Naive thymus-derived CD4-positive, alpha-beta T cell (primary cell): ENCODE measurements around the gene LZTS2. TPM values are rescaled to one million over a fixed set of nuclear protein-coding genes. Genes with fewer than 3 reads are reported as not detected.

Experiments
- ATAC-seq: fragments of 150-1000 bp; cut with Tn5 transposase; 2 replicates; pipeline ENCODE4 v1.10.0; 2021; ENCODE audit warnings: mild to moderate bottlenecking, moderate library complexity
- CTCF ChIA-PET: fragments of 350-600 bp; sonication (Branson Sonifier 250); formaldehyde crosslinking; loops from one replicate; lab custom pipeline; 2021; ENCODE audit warnings: antibody characterized with exemption; lab: Charles Lee
- POLR2A ChIA-PET: fragments of 350-600 bp; sonication (Branson Sonifier 250); formaldehyde crosslinking; loops from one replicate; lab custom pipeline; 2021; ENCODE audit warnings: antibody characterized with exemption, inconsistent platforms; lab: Charles Lee
- DNase-seq, 9 donors: peaks; one replicate each; pipeline versions ENCODE4 v3.0.0 to v3.0.0-alpha.2; 2020 to 2022; ENCODE audit warnings: mixed read lengths in 1 of 9
- H3K27ac ChIP-seq: one replicate; pipeline ENCODE4 v1.7.0; 2013; ENCODE audit warnings: mild to moderate bottlenecking, low read depth, low read length, moderate library complexity
- H3K27me3 ChIP-seq, 2 donors: one replicate each; pipeline ENCODE4 v1.7.0; 2013; ENCODE audit warnings: low read length in 2 of 2, mild to moderate bottlenecking in 2 of 2, moderate library complexity in 2 of 2; ENCODE audit not compliant: control insufficient read depth in 2 of 2, insufficient read depth in 2 of 2
- H3K36me3 ChIP-seq, 3 experiments: 1 replicate in 2 of 3; 2 replicates in 1 of 3; pipeline ENCODE4 v1.7.0; 2013; ENCODE audit warnings: low read length in 3 of 3, mild to moderate bottlenecking in 3 of 3, moderate library complexity in 1 of 3; ENCODE audit not compliant: insufficient read depth in 3 of 3, control insufficient read depth in 2 of 3
- H3K4me1 ChIP-seq, 2 donors: one replicate each; pipeline ENCODE4 v1.7.0; 2013; ENCODE audit warnings: low read length in 2 of 2, mild to moderate bottlenecking in 2 of 2, moderate library complexity in 1 of 2; ENCODE audit not compliant: control insufficient read depth in 2 of 2, insufficient read depth in 2 of 2
- H3K4me3 ChIP-seq: 2 replicates; pipeline ENCODE4 v1.7.0; 2013; ENCODE audit warnings: mild to moderate bottlenecking, low read length
- H3K9me3 ChIP-seq, 3 experiments: 1 replicate in 2 of 3; 2 replicates in 1 of 3; pipeline ENCODE4 v1.7.0; 2013; ENCODE audit warnings: low read length in 3 of 3; ENCODE audit not compliant: control insufficient read depth in 2 of 3
- H3K27ac Mint-ChIP-seq, 9 donors: one replicate each; pipeline ENCODE4 v1.8.0; 2020 to 2022; ENCODE audit warnings: mixed read lengths in 9 of 9, mild to moderate bottlenecking in 8 of 9, moderate library complexity in 5 of 9, inconsistent platforms in 2 of 9
- H3K27me3 Mint-ChIP-seq, 5 donors: one replicate each; pipeline ENCODE4 v1.8.0; 2021 to 2022; ENCODE audit warnings: mixed read lengths in 5 of 5, mild to moderate bottlenecking in 1 of 5
- H3K36me3 Mint-ChIP-seq, 5 donors: one replicate each; pipeline ENCODE4 v1.8.0; 2020 to 2022; ENCODE audit warnings: mixed read lengths in 5 of 5, mild to moderate bottlenecking in 3 of 5, inconsistent platforms in 1 of 5
- H3K4me1 Mint-ChIP-seq, 7 donors: one replicate each; pipeline ENCODE4 v1.8.0; 2020 to 2022; ENCODE audit warnings: mixed read lengths in 7 of 7, mild to moderate bottlenecking in 3 of 7, inconsistent platforms in 1 of 7
- H3K4me3 Mint-ChIP-seq, 10 donors: one replicate each; pipeline ENCODE4 v1.8.0; 2020 to 2022; ENCODE audit warnings: mild to moderate bottlenecking in 10 of 10, mixed read lengths in 10 of 10, moderate library complexity in 6 of 10, inconsistent platforms in 2 of 10
- H3K9me3 Mint-ChIP-seq, 11 donors: one replicate each; pipeline ENCODE4 v1.8.0; 2020 to 2022; ENCODE audit warnings: mixed read lengths in 11 of 11, mild to moderate bottlenecking in 4 of 11, inconsistent platforms in 1 of 11, moderate library complexity in 1 of 11
- intact Hi-C, 2 donors: fragments of 100-400 bp; cut with micrococcal nuclease; formaldehyde crosslinking; loops; one replicate each; pipeline ENCODE4 v1.15.1; 2023
- polyA plus RNA-seq, 2 donors: library from polyadenylated mRNA; unstranded; fragments of 300-500 nt; fragmentation: Illumina TruSeq; gene quantifications; one replicate each; pipeline ENCODE4 v1.2.3, GENCODE V29; 2021
- total RNA-seq, 6 experiments: library from RNA in 5 of 6; stranded (reverse) in 5 of 6; gene quantifications; 1 replicate in 5 of 6; 2 replicates in 1 of 6; pipeline ENCODE4 v1.2.3 and lab custom pipeline; 2021 to 2026

The LZTS2 gene
- total and polyA plus RNA-seq, 7 experiments from 2014 or later = 10.8 to 44.7 (median 25.5) TPM

- Histone ChIP-seq H3K4me3 (no peak overlapping the region), H3K4me1 (no peaks in the 10 kb centered on the region), H3K36me3 (peaks cover 0 to 55% (median 0%) of the 10 kb centered on the region in 3 experiments), H3K9me3 (no peaks in the 10 kb centered on the region), H3K27ac (no peak overlapping the region), H3K27me3 (no peaks in the 10 kb centered on the region)
- no peaks in the 10 kb centered on the region for H3K27me3 Mint-ChIP-seq
- H3K4me1 Mint-ChIP-seq = peaks cover 3 to 18% (median 9%) of the 10 kb centered on the region in 7 donors
- ATAC-seq = no peak
- H3K4me3 Mint-ChIP-seq = no peak overlapping the region
- no peak for DNase-seq
- CTCF ChIA-PET = interaction anchor here (0.8 kb wide), 1 partner anchor 15 kb away, joined by 3 read pairs; no protein-coding TSS in a partner anchor
- peaks cover 0 to 36% (median 5%) of the 10 kb centered on the region in 5 donors for H3K36me3 Mint-ChIP-seq
- intact Hi-C loops = no loop called here
- POLR2A ChIA-PET = no interaction called here
- H3K27ac Mint-ChIP-seq = no peak overlapping the region
- H3K9me3 Mint-ChIP-seq = no peaks in the 10 kb centered on the region
These were observed 18.9 kb upstream of the LZTS2 start for GRCh38 chr10:100980711-100981110.

GRCh38 chr10:100981178-100981772, 18.3 kb upstream of the LZTS2 start:
- peaks cover 8 to 24% (median 14%) of the 10 kb centered on the region in 7 donors for H3K4me1 Mint-ChIP-seq
- CTCF ChIA-PET = interaction anchor here (0.8 kb wide), 1 partner anchor 15 kb away, joined by 3 read pairs; no protein-coding TSS in a partner anchor
- no peak for DNase-seq
- no peak overlapping the region for H3K27ac Mint-ChIP-seq
- Histone ChIP-seq H3K27ac (no peak overlapping the region), H3K9me3 (no peaks in the 10 kb centered on the region), H3K4me1 (peaks cover 2% of the 10 kb centered on the region in 2 donors), H3K27me3 (no peaks in the 10 kb centered on the region), H3K36me3 (peaks cover 0 to 55% (median 0%) of the 10 kb centered on the region in 3 experiments), H3K4me3 (no peak overlapping the region)
- no peaks in the 10 kb centered on the region for H3K27me3 Mint-ChIP-seq
- H3K9me3 Mint-ChIP-seq = no peaks in the 10 kb centered on the region
- ATAC-seq = no peak
- intact Hi-C loops = no loop called here
- POLR2A ChIA-PET = no interaction called here
- H3K4me3 Mint-ChIP-seq = no peak overlapping the region
- H3K36me3 Mint-ChIP-seq = peaks cover 0 to 38% (median 5%) of the 10 kb centered on the region in 5 donors

DNA sequence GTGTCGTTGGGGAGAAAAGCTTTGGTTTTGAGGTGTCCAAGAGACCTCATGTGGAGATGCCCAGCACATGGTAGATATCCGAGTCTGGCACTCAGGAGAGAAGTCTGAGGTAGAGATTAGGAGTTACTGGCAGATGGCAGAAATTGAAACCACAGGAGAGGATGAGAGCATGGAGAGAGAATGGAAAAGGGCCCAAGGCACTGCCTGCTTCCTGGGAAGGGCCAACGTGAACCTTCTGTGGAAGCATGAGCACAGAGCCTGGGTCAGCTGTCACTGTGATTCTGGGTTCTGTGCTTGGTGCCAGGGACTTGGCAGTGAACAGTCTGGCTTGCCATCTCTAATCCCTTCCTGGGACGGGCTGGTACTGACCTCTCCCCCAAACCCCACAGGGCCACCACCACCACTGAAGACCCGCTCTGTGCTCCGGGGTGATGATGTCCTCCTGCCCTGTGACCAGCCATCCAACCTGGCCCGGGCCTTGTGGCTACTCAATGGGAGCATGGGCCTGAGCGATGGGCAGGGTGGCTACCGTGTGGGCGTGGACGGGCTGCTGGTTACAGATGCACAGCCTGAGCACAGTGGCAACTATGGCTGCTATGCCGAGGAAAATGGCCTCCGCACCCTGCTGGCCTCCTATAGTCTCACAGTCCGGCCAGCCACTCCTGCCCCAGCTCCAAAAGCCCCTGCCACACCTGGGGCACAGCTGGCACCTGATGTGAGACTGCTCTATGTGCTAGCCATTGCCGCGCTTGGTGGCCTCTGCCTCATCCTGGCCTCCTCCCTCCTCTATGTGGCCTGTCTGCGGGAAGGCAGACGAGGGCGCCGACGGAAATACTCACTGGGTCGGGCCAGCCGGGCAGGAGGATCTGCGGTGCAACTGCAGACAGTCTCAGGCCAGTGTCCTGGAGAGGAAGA, 16.4 kb upstream of the LZTS2 start:
- POLR2A ChIA-PET = interaction anchor here (1.2 kb wide), 2 partner anchors 15 to 36 kb away, joined by 3 read pairs; no protein-coding TSS in a partner anchor
- Histone ChIP-seq H3K9me3 (no peaks in the 10 kb centered on the region), H3K27me3 (no peaks in the 10 kb centered on the region), H3K4me3 (no peak overlapping the region), H3K27ac (no peak overlapping the region), H3K36me3 (peaks cover 0 to 61% (median 0%) of the 10 kb centered on the region in 3 experiments), H3K4me1 (peaks cover 13 to 16% of the 10 kb centered on the region in 2 donors)
- CTCF ChIA-PET = interaction anchor here (0.7 kb wide), 1 partner anchor 9 kb away, joined by 3 read pairs; no protein-coding TSS in a partner anchor
- H3K36me3 Mint-ChIP-seq = peaks cover 0 to 46% (median 12%) of the 10 kb centered on the region in 5 donors
- H3K4me3 Mint-ChIP-seq = peak overlapping the region in 2 of 10 donors; percentile 19 to 38
- H3K4me1 Mint-ChIP-seq = peaks cover 19 to 34% (median 29%) of the 10 kb centered on the region in 7 donors
- no peaks in the 10 kb centered on the region for H3K9me3 Mint-ChIP-seq
- ATAC-seq (no peak), DNase-seq (peak in 1 of 9 donors; percentile 1)
- peak overlapping the region in 2 of 9 donors; percentile 62 to 71 for H3K27ac Mint-ChIP-seq
- intact Hi-C loops = no loop called here
- H3K27me3 Mint-ChIP-seq = no peaks in the 10 kb centered on the region

- H3K4me1 Mint-ChIP-seq = peaks cover 19 to 42% (median 29%) of the 10 kb centered on the region in 7 donors
- Histone ChIP-seq H3K27ac (no peak overlapping the region), H3K27me3 (no peaks in the 10 kb centered on the region), H3K9me3 (no peaks in the 10 kb centered on the region), H3K4me3 (no peak overlapping the region), H3K36me3 (peaks cover 0 to 57% (median 0%) of the 10 kb centered on the region in 3 experiments), H3K4me1 (peaks cover 17 to 22% of the 10 kb centered on the region in 2 donors)
- ATAC-seq = no peak
- peak in 1 of 9 donors; percentile 1 for DNase-seq
- intact Hi-C loops = no loop called here
- no peak overlapping the region for H3K27ac Mint-ChIP-seq
- ChIA-PET CTCF (no interaction called here), POLR2A (interaction anchor here (1.2 kb wide), 2 partner anchors 14 to 37 kb away, joined by 3 read pairs; no protein-coding TSS in a partner anchor)
- no peaks in the 10 kb centered on the region for H3K9me3 Mint-ChIP-seq
- H3K4me3 Mint-ChIP-seq = peak overlapping the region in 1 of 10 donors; percentile 19
- H3K36me3 Mint-ChIP-seq = peaks cover 0 to 43% (median 12%) of the 10 kb centered on the region in 5 donors
- H3K27me3 Mint-ChIP-seq = no peaks in the 10 kb centered on the region
These were observed 15.5 kb upstream of the LZTS2 start for GRCh38 chr10:100983868-100984671.

GRCh38 chr10:100984672-100985177, 14.9 kb upstream of the LZTS2 start:
- H3K4me3 ChIP-seq = no peak overlapping the region
- Mint-ChIP-seq H3K36me3 (peaks cover 0 to 46% (median 15%) of the 10 kb centered on the region in 5 donors), H3K9me3 (no peaks in the 10 kb centered on the region), H3K27ac (no peak overlapping the region), H3K4me1 (peaks cover 19 to 49% (median 30%) of the 10 kb centered on the region in 7 donors), H3K27me3 (no peaks in the 10 kb centered on the region), H3K4me3 (peak overlapping the region in 1 of 10 donors; percentile 28)
- no peaks in the 10 kb centered on the region for H3K9me3 ChIP-seq
- H3K4me1 ChIP-seq = peaks cover 17 to 24% of the 10 kb centered on the region in 2 donors
- ChIA-PET POLR2A (interaction anchor here (4.7 kb wide), 1 partner anchor 13 kb away, joined by 65 read pairs; the partner anchor contains the start of gene LZTS2), CTCF (no interaction called here)
- peaks cover 0 to 61% (median 0%) of the 10 kb centered on the region in 3 experiments for H3K36me3 ChIP-seq
- ATAC-seq = no peak
- H3K27me3 ChIP-seq = no peaks in the 10 kb centered on the region
- DNase-seq = no peak
- intact Hi-C loops = no loop called here
- H3K27ac ChIP-seq = no peak overlapping the region
